NCI-H2227 treated with DMSO at 0.1 percent for 48 hours (cell line): Measurements from ENCODE around the gene MYO9A.
"Not testable (repeated sequence)": the region's sequence is repeated elsewhere in the genome, so short reads cannot be mapped to it uniquely, and the experiment has no call there.

ENCODE experiments used
- DNase-seq: peaks from one replicate; lab custom pipeline; 2025; lab: John Stamatoyannopoulos, UW

MYO9A gene

DNA sequence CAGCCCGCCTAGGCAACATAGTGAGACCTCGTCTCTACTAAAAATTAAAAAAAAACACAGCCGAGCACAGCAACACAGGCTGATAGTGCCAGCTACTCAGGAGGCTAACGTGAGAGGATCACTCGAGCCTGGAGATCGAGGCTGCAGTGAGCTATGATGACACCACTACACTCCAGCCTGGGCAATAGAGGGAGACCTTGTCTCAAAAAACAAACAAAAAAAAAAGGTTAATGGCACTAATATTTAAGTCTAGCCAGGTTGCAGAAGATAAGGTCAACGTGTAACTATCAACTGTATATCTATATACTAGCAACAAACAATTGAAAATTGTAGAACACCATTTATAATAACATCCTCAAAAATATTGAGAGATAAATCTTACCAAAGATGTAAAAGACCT lies 75.1 kb downstream of the MYO9A start:
- no peak for DNase-seq

GRCh38 chr15:72042054-72042453 lies 75.9 kb downstream of the MYO9A start:
- DNase-seq = no peak

- DNase-seq = no peak
Observed at GRCh38 chr15:72037321-72037720, 80.6 kb downstream of the MYO9A start.

GRCh38 chr15:72034859-72035650 lies 82.9 kb downstream of the MYO9A start:
- DNase-seq = no peak

- DNase-seq = no peak
Observed at GRCh38 chr15:72034351-72034750, 83.6 kb downstream of the MYO9A start.

- no peak for DNase-seq
Observed at GRCh38 chr15:72033711-72034110, 84.2 kb downstream of the MYO9A start.

GRCh38 chr15:72033285-72033684 lies 84.7 kb downstream of the MYO9A start:
- DNase-seq = no peak

DNA sequence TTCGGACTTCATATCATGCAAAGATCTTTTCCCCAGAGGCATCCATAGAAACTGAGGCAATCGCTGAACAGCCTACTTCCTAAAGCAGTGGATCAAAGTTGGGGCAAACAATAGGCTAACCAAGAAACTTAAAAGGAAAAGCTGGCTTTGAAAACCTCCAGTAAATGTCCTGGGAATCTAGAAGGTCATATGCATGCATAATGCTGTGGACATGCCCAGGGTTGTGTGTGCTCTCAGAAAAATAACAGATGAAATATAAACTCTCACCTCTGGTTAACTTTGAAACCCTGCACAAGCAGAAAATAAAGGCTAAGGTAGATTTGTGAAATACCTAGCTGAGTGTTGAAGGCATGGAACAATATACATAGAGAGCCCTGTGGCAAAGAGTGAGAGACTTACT lies 96.3 kb downstream of the MYO9A start:
- DNase-seq = no peak

DNA sequence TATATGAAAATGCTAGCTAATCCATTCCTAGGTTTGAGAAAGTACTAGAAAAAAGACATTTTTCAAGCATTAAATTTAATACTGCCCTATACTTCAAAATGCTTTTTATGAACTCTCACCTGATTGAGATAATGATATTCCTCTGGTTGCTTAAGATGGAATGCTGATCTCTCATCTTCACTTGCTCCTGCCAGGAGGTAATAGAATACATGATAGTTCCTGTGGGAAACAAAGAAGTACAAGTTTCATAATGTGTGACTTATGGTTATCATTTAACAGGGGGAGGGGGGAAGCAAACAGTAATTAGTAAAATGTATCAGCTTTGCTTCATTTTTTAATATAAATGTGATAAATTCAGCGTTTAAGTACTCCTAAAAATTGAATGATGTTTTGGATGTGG lies 97.2 kb downstream of the MYO9A start:
- DNase-seq = no peak

- DNase-seq = not testable (repeated sequence)
Observed at GRCh38 chr15:72014555-72014954, 103.4 kb downstream of the MYO9A start.

GRCh38 chr15:72013703-72014102 lies 104.2 kb downstream of the MYO9A start:
- no peak for DNase-seq

DNA sequence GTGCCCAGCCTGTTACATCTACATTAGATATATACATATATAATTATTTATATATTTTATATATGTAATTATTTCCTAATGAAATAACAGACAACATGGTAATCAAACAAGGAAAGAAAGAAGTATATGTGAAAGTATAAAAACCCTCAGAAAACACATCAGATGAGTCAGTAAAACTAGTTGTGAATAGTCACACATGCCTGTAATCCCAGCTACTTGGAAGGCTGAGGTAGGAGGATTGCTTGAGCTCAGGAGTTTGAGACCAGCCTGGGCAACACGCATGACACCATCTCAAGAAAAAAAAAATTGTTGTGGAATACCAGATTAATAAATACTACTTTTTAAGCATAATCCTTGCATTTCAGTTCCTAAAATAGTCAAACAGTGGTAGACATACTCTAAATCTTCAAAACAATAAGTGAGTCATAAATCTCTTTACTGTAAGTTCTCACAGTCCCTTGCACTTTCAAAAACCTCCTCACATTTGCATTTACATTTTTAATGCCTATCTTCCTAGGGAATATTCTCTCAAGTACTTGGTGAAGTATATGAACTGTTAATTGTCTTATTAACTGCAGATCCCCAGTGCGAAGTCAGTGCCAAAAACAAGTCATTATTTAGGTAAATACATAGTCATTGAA lies 106.5 kb downstream of the MYO9A start:
- no peak for DNase-seq

- DNase-seq = no peak
Observed at GRCh38 chr15:72009222-72009621, 108.7 kb downstream of the MYO9A start.

DNA sequence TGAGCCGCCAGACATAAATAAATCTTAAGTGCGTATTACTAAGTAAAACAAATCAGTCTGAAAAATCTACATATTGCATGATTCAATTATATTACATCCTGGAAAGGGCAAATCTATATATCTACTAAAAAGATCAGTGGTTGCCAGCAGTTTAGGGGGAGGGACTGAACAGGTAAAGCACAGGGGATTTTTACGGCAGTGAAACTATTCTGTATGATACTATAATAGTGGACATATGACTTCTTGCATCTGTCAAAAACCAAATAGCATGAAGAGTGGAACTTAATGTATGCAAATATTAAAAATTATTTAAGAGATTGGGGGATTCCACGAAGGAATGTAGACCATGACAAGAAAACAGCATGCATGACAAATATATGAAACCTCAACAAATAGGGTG lies 111.6 kb downstream of the MYO9A start:
- DNase-seq = no peak

DNA sequence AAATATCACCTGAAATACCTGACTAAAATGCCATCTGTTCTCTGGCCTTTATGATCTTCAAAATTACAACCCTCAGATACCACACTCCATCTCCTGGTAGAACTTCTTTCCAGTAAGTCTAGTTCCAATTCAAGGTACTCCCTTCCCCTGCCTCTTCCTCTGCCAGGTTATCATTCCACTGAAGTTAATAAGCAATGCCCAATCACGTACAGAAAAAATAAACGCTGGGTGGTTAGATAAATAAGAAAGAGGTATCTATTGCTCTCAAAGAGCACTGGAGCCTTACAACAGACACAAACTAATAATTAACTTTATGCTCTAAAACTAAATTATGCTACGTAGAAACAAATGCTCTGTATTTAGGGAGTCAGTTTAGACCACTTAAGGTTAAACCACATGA lies 112.5 kb downstream of the MYO9A start:
- no peak for DNase-seq

DNA sequence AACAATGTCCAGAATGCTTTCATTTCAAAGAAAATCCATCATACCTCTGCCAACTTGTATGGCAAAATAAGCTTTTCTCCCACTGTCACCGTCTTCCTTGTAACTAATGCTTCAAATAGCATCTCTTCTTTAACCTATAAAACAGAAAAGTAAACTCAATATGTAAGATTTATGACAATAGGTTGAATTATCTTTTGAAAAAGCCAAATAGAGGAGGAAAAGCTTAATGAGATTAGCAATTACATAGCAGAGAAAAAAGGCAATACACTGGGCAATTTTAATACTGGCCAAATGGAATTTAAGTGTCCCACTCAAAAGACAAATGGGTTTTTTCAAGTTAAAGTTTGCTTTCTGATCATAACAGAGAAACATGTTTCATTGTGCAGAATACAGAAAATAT lies 118.1 kb downstream of the MYO9A start:
- DNase-seq = no peak

- not testable (repeated sequence) for DNase-seq
Observed at GRCh38 chr15:71998717-71999116, 119.2 kb downstream of the MYO9A start.

DNA sequence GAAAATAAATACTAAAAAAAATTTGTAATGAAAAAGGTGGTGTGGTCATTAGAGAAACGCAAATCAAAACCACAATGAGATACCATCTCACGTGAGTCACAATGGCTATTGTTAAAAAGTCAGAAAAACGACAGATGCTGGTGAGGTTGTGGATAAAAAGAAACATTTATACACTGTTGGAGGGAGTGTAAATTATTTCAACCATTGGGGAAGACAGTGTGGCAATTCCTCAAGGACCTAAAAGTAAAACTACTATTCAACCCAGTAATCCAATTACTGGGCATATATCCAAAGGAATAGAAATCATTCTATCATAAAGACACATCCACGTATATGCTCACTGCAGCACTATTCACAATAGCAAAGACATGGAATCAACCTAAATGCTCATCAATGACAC lies 120.3 kb downstream of the MYO9A start:
- DNase-seq = no peak

DNA sequence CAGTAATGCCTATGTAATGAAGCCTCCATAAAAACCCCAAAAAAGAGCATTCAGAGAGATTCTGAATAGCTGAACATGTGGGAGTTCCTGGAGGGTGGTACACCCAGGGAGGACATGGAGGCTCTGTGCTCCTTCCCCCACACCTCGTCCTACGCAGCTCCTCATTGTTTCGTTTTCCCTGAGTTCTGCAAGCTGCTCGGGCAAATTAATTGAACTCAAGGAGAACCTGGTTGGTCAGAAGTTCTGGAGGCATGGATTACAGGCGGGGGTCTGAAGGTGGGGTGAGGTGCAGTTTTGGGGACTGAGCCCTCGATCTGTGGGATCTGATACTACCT lies 142.2 kb downstream of the MYO9A start:
- no peak for DNase-seq

DNA sequence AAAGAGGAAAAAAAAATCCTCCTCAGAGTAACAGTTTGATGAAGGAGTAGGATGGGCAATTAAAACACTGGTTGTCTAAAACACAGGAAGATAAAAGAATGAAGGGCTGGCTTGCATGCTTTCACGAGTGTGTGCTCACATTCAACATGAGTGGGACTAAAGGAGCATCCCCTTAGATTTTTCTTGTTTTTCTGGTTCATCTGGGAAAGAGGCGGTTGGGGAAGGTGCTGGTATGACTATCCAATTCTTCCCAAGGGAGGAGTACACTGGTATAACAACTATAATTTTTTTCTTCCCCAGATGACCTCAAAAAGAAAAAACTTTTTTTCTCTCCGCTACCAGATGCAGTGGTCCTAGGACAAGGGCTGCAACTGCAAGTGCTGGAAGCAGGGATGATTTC lies 143.7 kb downstream of the MYO9A start:
- no peak for DNase-seq

DNA sequence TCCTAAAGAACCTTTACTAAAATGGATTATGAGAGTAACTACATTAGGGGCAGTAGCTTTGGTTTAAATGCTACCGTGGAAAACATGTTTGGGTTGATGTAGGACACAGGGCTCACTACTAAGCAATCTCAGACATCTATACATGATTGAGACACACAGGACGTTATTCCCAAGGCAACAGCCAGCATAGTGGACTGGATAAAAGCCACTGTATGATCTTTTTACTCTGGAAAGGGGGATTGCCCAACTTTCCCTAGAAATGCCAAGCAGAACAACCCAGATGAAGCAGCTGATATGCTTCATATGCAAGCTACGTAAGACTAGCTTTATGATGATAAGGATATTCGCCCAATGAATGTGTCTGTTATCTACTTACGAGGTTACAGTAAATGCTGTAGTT lies 144.6 kb downstream of the MYO9A start:
- no peak for DNase-seq

DNA sequence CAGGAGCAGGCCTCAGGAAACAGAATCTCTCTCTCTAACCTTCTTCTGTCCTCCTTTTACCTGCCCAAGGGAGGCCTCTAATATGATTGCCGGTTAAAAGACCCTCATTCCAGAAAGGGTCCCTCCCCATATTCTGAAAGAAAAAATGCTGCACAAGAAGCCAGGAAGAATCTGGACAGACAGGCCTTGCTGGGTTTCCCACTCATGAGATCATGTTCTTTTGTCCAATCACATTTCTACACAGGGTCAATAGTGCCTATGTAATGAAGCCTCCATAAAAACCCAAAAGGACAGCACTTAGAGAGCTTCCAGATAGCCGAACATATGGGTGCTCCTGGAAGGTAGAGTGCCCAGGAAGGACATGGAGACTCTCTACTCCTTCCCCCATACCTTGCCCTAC lies 146.0 kb downstream of the MYO9A start:
- no peak for DNase-seq

GRCh38 chr15:71970435-71970834 lies 147.5 kb downstream of the MYO9A start:
- DNase-seq = no peak

DNA sequence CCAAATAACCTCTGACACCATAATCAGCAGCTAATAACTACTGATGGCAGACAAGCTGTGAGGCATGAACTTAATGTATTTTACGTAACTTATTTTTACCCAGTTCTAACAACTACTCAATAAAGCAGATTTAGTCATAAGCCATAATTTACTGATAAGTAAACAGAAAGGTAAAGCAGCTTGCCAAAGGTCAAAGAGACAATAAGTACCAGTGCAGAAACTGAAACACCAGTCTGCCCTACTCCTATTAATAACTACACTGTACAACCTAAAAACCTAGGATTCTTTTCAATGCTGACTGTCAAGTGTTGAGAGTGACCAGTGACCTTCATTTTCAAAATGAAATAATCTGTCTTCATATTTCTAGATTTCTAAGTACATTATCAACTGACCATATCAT lies 155.4 kb downstream of the MYO9A start:
- peak; percentile 85 for DNase-seq
